Astrocyte (in vitro differentiated cells and primary cell): ENCODE results near the gene TNNC2. TPM values are rescaled to one million over a fixed set of nuclear protein-coding genes. Genes with fewer than 3 reads are reported as not detected.

Experiments used
- DNase-seq: peaks from one replicate; pipeline ENCODE4 v3.0.0-alpha.2; 2010; ENCODE audit warnings: low read depth
- FAIRE-seq: peaks from 2 replicates; lab custom pipeline; 2011; peaks lifted over from hg19 to GRCh38; lab: Jason Lieb, UNC
- H2AFZ ChIP-seq: 2 replicates; pipeline ENCODE4 v1.6.0; 2012; ENCODE audit warnings: low read depth, low read length, inconsistent platforms
- H3K27ac ChIP-seq: 2 replicates; pipeline ENCODE4 v1.5.1; 2011; ENCODE audit warnings: low read depth, low read length, inconsistent platforms
- H3K27me3 ChIP-seq: 2 replicates; pipeline ENCODE4 v1.6.0; 2011; ENCODE audit warnings: low read length, inconsistent platforms; ENCODE audit not compliant: insufficient read depth
- H3K36me3 ChIP-seq: 2 replicates; pipeline ENCODE4 v1.5.1; 2011; ENCODE audit warnings: low read length, inconsistent platforms; ENCODE audit not compliant: insufficient read depth
- H3K4me1 ChIP-seq: 2 replicates; pipeline ENCODE4 v1.5.1; 2011; ENCODE audit warnings: low read length, inconsistent platforms; ENCODE audit not compliant: insufficient read depth
- H3K4me2 ChIP-seq: 2 replicates; pipeline ENCODE4 v1.6.0; 2012; ENCODE audit warnings: low read length, inconsistent platforms
- H3K4me3 ChIP-seq: 2 replicates; pipeline ENCODE4 v1.5.1; 2011; ENCODE audit warnings: low read depth, mild to moderate bottlenecking, low read length, inconsistent platforms; ENCODE audit not compliant: insufficient read depth
- H3K79me2 ChIP-seq: 2 replicates; pipeline ENCODE4 v1.6.0; 2012; ENCODE audit warnings: mild to moderate bottlenecking, low read length, inconsistent platforms; ENCODE audit not compliant: insufficient read depth
- H3K9ac ChIP-seq: 2 replicates; pipeline ENCODE4 v1.6.0; 2012; ENCODE audit warnings: mild to moderate bottlenecking, low read length, inconsistent platforms
- H3K9me3 ChIP-seq: 2 replicates; pipeline ENCODE4 v1.5.1; 2012; ENCODE audit warnings: low read depth, mild to moderate bottlenecking, low read length, inconsistent platforms; ENCODE audit not compliant: insufficient read depth
- H4K20me1 ChIP-seq: 2 replicates; pipeline ENCODE4 v1.6.0; 2012; ENCODE audit warnings: low read length, inconsistent platforms; ENCODE audit not compliant: insufficient read depth
- H3K27ac Mint-ChIP-seq: one replicate; pipeline ENCODE4 v1.8.0; 2021; ENCODE audit warnings: mild to moderate bottlenecking, mixed read lengths; ENCODE audit not compliant: unreplicated experiment
- H3K27me3 Mint-ChIP-seq: one replicate; pipeline ENCODE4 v1.8.0; 2021; ENCODE audit warnings: low read depth, mixed read lengths; ENCODE audit not compliant: unreplicated experiment
- H3K36me3 Mint-ChIP-seq: one replicate; pipeline ENCODE4 v1.8.0; 2021; ENCODE audit warnings: low read depth, mixed read lengths; ENCODE audit not compliant: unreplicated experiment
- H3K4me1 Mint-ChIP-seq: one replicate; pipeline ENCODE4 v1.8.0; 2021; ENCODE audit warnings: low read depth, mixed read lengths; ENCODE audit not compliant: unreplicated experiment
- H3K4me3 Mint-ChIP-seq: one replicate; pipeline ENCODE4 v1.8.0; 2021; ENCODE audit warnings: mild to moderate bottlenecking, moderate library complexity, mixed read lengths; ENCODE audit not compliant: unreplicated experiment
- H3K9me3 Mint-ChIP-seq: one replicate; pipeline ENCODE4 v1.8.0; 2021; ENCODE audit warnings: mild to moderate bottlenecking, mixed read lengths; ENCODE audit not compliant: unreplicated experiment
- EZH2 ChIP-seq: IDR thresholded peaks from 2 replicates; pipeline ENCODE4 v1.6.1; 2012; ENCODE audit warnings: mild to moderate bottlenecking, low read length, inconsistent platforms; ENCODE audit not compliant: insufficient read depth
- total RNA-seq: library from RNA; stranded (reverse); gene quantifications from 2 replicates; pipeline ENCODE4 v1.2.1, GENCODE V29; 2021
- TF ChIP-seq, protein P1 (sequence below): IDR thresholded peaks from 2 replicates; pipeline ENCODE4 v1.5.1; 2011; ENCODE audit warnings: low read depth, mild to moderate bottlenecking, inconsistent platforms, low read length, moderate library complexity; ENCODE audit not compliant: insufficient read depth

Gene TNNC2
- total RNA-seq, 1 donor from 2014 or later, result not detected

DNA sequence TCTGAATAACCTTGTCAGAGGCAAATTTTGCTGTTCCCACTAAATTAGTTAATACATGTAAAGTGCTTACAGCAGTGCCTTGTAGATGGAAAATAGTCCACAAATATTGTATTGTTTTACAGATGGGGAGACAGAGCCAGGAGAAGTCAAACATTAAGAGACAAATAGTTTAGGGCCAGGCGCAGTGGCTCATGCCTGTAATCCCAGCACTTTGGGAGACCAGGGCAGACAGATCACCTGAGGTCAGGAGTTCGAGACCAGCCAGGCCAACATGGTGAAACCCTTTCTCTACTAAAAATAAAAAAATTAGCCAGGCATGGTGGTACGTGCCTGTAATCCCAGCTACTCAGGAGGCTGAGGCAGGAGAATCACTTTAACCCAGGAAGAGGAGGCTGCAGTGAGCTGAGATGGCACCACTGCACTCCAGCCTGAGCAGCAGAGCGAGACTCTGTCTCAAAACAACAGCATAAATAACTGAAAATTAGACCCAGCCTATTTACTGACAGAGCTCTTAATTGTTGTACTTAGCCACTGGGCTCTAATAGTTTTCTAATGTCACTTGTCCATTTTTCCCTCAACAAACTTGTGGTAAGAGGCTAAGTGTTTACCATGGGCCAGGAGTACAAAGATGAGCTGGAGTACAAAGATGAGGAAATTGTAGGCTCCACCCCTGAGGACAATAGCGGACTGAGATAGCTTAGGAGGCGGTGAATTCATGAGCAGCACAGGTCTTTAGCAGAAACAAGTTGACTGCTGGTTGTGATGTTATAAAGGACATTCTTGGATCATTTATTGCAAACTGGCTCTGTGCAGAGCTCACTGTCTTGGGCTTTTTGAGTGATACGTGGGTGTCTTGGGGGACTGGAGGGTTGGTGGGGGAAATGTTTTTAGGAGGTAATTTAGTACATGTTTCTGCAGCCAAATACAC, 36.7 kb upstream of the TNNC2 start:
- Mint-ChIP-seq H3K4me1 (peaks cover 22% of the 10 kb centered on the region), H3K36me3 (peaks cover 2% of the 10 kb centered on the region), H3K27ac (no peak overlapping the region), H3K27me3 (no peaks in the 10 kb centered on the region), H3K4me3 (no peak overlapping the region), H3K9me3 (no peaks in the 10 kb centered on the region)
- Histone ChIP-seq H3K4me3 (no peak overlapping the region), H3K27me3 (no peaks in the 10 kb centered on the region), H3K36me3 (no peaks in the 10 kb centered on the region), H4K20me1 (no peaks in the 10 kb centered on the region), H3K4me1 (peaks cover 17% of the 10 kb centered on the region), H3K27ac (no peak overlapping the region), H3K9me3 (no peaks in the 10 kb centered on the region), H3K4me2 (no peak overlapping the region), H2AFZ (no peak overlapping the region), H3K9ac (no peak overlapping the region), H3K79me2 (no peaks in the 10 kb centered on the region)
- TF ChIP-seq EZH2, result no peak
- TF ChIP-seq, protein P1, sequence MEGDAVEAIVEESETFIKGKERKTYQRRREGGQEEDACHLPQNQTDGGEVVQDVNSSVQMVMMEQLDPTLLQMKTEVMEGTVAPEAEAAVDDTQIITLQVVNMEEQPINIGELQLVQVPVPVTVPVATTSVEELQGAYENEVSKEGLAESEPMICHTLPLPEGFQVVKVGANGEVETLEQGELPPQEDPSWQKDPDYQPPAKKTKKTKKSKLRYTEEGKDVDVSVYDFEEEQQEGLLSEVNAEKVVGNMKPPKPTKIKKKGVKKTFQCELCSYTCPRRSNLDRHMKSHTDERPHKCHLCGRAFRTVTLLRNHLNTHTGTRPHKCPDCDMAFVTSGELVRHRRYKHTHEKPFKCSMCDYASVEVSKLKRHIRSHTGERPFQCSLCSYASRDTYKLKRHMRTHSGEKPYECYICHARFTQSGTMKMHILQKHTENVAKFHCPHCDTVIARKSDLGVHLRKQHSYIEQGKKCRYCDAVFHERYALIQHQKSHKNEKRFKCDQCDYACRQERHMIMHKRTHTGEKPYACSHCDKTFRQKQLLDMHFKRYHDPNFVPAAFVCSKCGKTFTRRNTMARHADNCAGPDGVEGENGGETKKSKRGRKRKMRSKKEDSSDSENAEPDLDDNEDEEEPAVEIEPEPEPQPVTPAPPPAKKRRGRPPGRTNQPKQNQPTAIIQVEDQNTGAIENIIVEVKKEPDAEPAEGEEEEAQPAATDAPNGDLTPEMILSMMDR, result no peak
- no peak for FAIRE-seq
- DNase-seq, result no peak

DNA sequence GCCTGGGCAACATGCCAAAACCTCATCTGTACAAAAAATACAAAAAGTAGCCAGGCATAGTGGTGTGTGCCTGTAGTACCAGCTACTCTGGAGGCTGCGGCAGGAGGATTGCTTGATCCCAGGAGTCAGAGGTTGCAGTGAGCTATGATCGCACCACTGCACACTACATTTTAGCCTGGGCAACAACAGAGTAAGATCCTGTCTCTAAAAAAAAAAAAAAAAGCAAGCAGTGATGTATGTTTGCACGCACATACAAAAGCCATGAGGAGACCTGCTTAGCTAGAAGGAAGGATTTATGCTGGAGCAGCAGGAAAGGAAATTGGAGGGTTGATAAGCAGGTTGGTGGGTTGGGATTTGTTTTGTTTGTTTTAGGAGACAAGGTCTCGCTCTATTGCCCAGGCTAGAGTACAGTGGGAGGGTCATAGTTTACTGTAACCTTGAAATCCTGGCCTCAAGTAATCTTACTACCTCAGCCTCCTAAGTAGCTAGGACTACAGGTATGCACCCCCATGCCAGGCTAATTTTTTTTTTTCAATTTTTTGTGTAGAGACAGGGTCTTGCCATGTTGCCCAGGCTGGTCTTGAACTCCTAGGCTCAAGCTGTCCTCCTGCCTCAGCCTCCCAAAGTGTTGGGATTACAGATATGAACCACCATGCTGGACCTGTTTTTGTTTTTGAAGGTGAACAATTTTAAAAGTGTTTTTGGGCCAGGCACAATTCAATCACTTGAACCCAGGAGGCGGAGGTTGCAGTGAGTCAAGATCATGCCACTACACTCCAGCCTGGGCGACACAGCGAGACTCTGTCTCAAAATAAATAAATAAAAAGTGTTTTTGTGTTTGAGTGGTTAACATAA, 34.3 kb upstream of the TNNC2 start:
- Histone ChIP-seq H3K27me3 (no peaks in the 10 kb centered on the region), H3K9me3 (no peaks in the 10 kb centered on the region), H3K27ac (no peak overlapping the region), H3K4me1 (peaks cover 16% of the 10 kb centered on the region), H3K79me2 (peaks cover 9% of the 10 kb centered on the region), H4K20me1 (no peaks in the 10 kb centered on the region), H3K36me3 (no peaks in the 10 kb centered on the region), H2AFZ (no peak overlapping the region), H3K4me3 (no peak overlapping the region), H3K4me2 (no peak overlapping the region), H3K9ac (no peak overlapping the region)
- no peak overlapping the region for H3K27ac Mint-ChIP-seq
- FAIRE-seq, result no peak
- peaks cover 2% of the 10 kb centered on the region for H3K36me3 Mint-ChIP-seq
- H3K9me3 Mint-ChIP-seq, result no peaks in the 10 kb centered on the region
- no peak overlapping the region for H3K4me3 Mint-ChIP-seq
- H3K4me1 Mint-ChIP-seq, result peaks cover 13% of the 10 kb centered on the region
- no peak for DNase-seq
- TF ChIP-seq EZH2, result no peak
- TF ChIP-seq, protein P1, result no peak
- no peaks in the 10 kb centered on the region for H3K27me3 Mint-ChIP-seq
